HG03159 (cell line): ENCODE data around the gene NPIPA7.
"Not testable (repeated sequence)": the region's sequence is repeated elsewhere in the genome, so short reads cannot be mapped to it uniquely, and the experiment has no call there.

ENCODE experiments used
- ATAC-seq: cut with Tn5 transposase; IDR thresholded peaks from one replicate; pipeline ENCODE4 v1.9.1; 2021; ENCODE audit warnings: mild to moderate bottlenecking, moderate library complexity; ENCODE audit not compliant: unreplicated experiment

NPIPA7 gene

DNA sequence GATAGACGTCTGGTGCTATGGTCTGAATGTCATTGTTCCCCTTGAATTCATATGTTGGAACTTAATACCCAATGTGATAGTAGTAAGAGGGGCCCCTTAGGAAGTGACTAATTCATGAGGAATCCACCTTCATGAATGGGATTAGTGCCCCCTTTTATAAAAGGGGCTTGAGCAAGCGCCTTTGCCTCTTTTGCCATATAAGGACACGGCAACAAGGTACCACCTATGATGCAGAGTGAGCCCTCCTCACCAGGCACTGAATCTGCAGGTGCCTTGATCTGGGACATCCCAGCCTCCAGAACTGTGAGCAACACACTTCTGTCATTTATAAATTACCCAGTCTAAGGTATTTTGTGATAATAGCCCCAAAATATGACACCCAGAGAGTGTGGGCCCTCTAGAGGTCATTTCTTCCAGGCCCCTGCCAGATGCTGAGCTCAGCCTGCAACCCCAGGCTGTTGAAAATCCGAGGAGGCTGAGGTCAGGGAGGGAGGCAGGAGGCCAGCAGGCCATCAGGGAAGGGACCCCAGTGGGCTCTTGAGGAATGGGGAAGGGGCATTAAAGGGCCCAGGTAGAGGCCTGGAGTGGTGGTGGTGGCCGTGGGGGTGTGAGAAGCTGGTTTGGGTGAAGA lies 39.1 kb downstream of the NPIPA7 start:
- ATAC-seq, result not testable (repeated sequence)

DNA sequence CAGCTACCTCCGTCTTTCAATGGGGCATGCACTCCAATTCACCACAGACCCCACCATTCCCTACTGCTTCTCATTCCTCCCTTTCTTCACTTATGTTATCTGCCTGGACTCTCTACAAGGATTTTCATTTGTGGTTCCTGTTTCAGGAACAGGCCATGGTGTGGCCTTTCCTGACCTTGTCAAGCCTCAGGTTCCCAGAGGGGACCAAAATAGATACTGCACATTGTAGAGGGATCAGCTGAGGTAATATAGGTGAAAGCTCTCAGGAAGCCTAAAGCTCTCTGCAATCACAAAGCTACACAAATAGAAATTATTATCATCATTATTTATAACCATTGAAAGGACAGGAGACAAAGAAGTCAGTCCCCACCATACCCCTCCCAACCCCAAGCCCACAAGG lies 41.6 kb downstream of the NPIPA7 start:
- ATAC-seq, result not testable (repeated sequence)

DNA sequence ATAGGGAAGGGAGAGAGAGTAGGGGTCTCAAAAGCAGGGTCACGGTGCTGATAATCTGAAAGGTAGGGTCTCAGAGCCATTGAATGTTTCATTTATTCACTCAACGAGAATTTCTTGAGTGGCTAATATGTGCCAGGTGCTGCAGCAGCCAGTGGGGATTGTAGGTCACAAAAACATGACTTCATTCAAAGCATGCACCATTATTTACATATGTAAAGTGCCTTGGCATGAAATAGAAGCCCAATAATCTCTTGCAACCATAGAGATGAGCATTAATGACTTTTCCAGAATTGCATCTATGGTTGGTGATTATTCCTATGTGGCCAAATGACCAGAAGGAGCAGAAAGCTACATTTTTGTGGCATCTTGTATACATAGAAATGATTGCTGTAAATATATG lies 46.2 kb downstream of the NPIPA7 start:
- not testable (repeated sequence) for ATAC-seq

DNA sequence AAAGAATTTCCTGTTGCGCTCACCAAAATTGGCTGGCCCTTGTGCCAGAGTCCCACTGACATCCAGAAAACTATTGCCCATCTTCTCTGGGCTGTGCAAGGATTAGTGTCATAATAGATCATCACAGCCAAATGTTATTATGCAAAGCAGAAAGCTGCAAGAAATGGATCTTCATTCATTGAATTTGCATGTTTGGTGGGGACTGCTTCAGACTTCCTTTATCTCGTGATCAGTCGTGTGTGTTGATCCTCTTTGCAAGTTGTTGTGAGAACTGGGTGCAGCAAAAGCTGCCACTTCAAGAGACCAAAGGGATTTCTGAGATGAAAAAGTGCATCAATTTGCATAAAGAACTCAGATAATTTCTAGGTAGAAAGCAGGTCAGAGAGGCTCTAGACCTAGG lies 52.2 kb downstream of the NPIPA7 start:
- not testable (repeated sequence) for ATAC-seq

DNA sequence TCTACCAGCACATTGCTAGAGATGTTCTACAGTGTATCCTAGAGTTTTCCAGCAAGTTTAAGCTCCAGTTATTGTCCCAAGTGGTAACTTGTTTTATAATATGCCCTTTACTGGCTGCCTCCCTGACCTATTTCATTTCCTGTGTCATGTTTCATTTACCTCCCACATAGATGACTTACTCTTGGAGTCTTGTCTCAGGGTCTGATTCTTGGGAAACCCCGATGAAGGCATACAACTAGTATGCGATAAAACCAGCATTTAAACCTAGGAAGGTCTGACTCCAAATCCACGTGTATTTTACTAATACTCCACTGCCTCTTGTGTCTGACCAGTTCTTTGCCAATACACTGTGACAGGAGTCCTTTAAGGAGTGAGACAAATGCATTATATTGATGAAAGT lies 55.8 kb downstream of the NPIPA7 start:
- ATAC-seq, result not testable (repeated sequence)

DNA sequence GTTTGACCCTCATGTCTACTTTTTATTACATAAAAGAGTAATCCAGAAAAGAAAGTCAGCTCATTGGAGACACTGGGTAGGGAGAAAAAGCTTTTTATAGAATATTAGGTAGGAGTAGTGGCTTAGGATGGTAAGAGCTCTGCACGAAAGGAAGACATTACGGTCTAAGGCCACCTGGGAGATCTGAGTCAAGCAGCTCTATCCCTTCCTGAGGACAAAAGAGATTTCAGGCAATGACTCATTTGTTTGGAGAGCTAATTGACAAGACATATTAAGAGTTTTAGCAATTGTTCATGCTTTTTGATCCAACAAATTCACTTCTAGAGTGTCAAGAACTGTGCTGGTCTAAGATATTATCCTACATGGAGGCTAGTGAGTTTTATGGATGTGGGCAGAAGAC lies 62.5 kb downstream of the NPIPA7 start:
- not testable (repeated sequence) for ATAC-seq
